SK-N-SH treated with all-trans-retinoic acid at 6 μM for 48 hours (cell line): ENCODE data around the gene PTPRD.

Experiments
- ATAC-seq: fragments of 200-7000 bp; cut with Tn5 transposase; 3 replicates; pipeline ENCODE4 v1.9.1; 2020; ENCODE audit warnings: mild to moderate bottlenecking, moderate library complexity
- ARNTL ChIP-seq: fragments of 450-650 bp; formaldehyde crosslinking; IDR thresholded peaks from 2 replicates; pipeline ENCODE4 v1.5.0; 2020; ENCODE audit warnings: low read depth, mild to moderate bottlenecking, moderate library complexity, borderline replicate concordance
- BACH2 ChIP-seq: fragments of 250-450 bp; sonication (Bioruptor Pico); IDR thresholded peaks from 2 replicates; pipeline ENCODE4 v1.9.0; 2021; ENCODE audit warnings: mild to moderate bottlenecking, borderline replicate concordance
- CSDC2 ChIP-seq: fragments of 250-450 bp; sonication (Bioruptor Pico); IDR thresholded peaks from 2 replicates; pipeline ENCODE4 v1.5.0; 2020; ENCODE audit warnings: mild to moderate bottlenecking, moderate library complexity
- ESRRG ChIP-seq: fragments of 250-450 bp; sonication (Bioruptor Pico); IDR thresholded peaks from 2 replicates; pipeline ENCODE4 v1.6.1; 2021; ENCODE audit warnings: mild to moderate bottlenecking
- GLIS3 ChIP-seq: fragments of 250-450 bp; sonication (Bioruptor Pico); IDR thresholded peaks from 2 replicates; pipeline ENCODE4 v1.5.0; 2020; ENCODE audit warnings: mild to moderate bottlenecking, moderate library complexity
- ISL1 ChIP-seq: fragments of 250-450 bp; sonication (Bioruptor Pico); IDR thresholded peaks from 2 replicates; pipeline ENCODE4 v2.1.2; 2022; ENCODE audit warnings: mild to moderate bottlenecking, moderate library complexity
- OSR1 ChIP-seq: fragments of 250-450 bp; sonication (Bioruptor Pico); IDR thresholded peaks from 2 replicates; pipeline ENCODE4 v1.8.0; 2022; ENCODE audit warnings: moderate library complexity, mild to moderate bottlenecking, inconsistent platforms
- PPARA ChIP-seq: fragments of 250-450 bp; sonication (Bioruptor Pico); IDR thresholded peaks from 2 replicates; pipeline ENCODE4 v1.5.0; 2020; ENCODE audit warnings: mild to moderate bottlenecking, borderline replicate concordance
- RARB ChIP-seq: fragments of 250-450 bp; sonication (Bioruptor Pico); IDR thresholded peaks from 2 replicates; pipeline ENCODE4 v1.8.0; 2021; ENCODE audit warnings: mild to moderate bottlenecking, moderate library complexity
- SNAI2 ChIP-seq: fragments of 250-450 bp; sonication (Bioruptor Pico); IDR thresholded peaks from 2 replicates; pipeline ENCODE4 v1.5.0; 2020; ENCODE audit warnings: mild to moderate bottlenecking, moderate library complexity
- TCF4 ChIP-seq: fragments of 250-450 bp; sonication (Bioruptor Pico); IDR thresholded peaks from 2 replicates; pipeline ENCODE4 v1.8.0; 2021; ENCODE audit warnings: mild to moderate bottlenecking, moderate library complexity, borderline replicate concordance
- ZC3H10 ChIP-seq: fragments of 250-450 bp; sonication (Bioruptor Pico); IDR thresholded peaks from 2 replicates; pipeline ENCODE4 v1.5.1; 2021; ENCODE audit warnings: mild to moderate bottlenecking, moderate library complexity
- ZFP3 ChIP-seq: fragments of 250-450 bp; sonication (Bioruptor Pico); IDR thresholded peaks from 2 replicates; pipeline ENCODE4 v1.5.0; 2020; ENCODE audit warnings: mild to moderate bottlenecking, moderate library complexity
- ZFP30 ChIP-seq: fragments of 450-650 bp; formaldehyde crosslinking; IDR thresholded peaks from 2 replicates; pipeline ENCODE4 v1.5.0; 2022; ENCODE audit warnings: mild to moderate bottlenecking, moderate library complexity
- ZNF565 ChIP-seq: fragments of 450-650 bp; formaldehyde crosslinking; conservative IDR thresholded peaks from 2 replicates; pipeline ENCODE4 v1.5.0; 2020; ENCODE audit warnings: low read depth, mild to moderate bottlenecking, moderate library complexity
- ZNF70 ChIP-seq: fragments of 450-650 bp; formaldehyde crosslinking; IDR thresholded peaks from 2 replicates; pipeline ENCODE4 v1.5.0; 2020; ENCODE audit warnings: mild to moderate bottlenecking, moderate library complexity
- ZNF8 ChIP-seq: fragments of 450-650 bp; formaldehyde crosslinking; IDR thresholded peaks from 2 replicates; pipeline ENCODE4 v1.5.0; 2020; ENCODE audit warnings: mild to moderate bottlenecking, moderate library complexity
- TF ChIP-seq, protein P1 (sequence below): fragments of 250-450 bp; sonication (Bioruptor Pico); IDR thresholded peaks from 2 replicates; pipeline ENCODE4 v1.8.0; 2020; ENCODE audit warnings: mild to moderate bottlenecking, moderate library complexity, borderline replicate concordance
- TF ChIP-seq, protein P2 (sequence below): fragments of 250-450 bp; sonication (Bioruptor Pico); IDR thresholded peaks from 2 replicates; pipeline ENCODE4 v1.5.1; 2020; ENCODE audit warnings: low read depth, mild to moderate bottlenecking, moderate library complexity
- TF ChIP-seq, protein P3 (sequence below): fragments of 250-450 bp; sonication (Bioruptor Pico); IDR thresholded peaks from 2 replicates; pipeline ENCODE4 v1.5.0; 2020; ENCODE audit warnings: mild to moderate bottlenecking, moderate library complexity
- TF ChIP-seq, protein P4 (sequence below): fragments of 250-450 bp; sonication (Bioruptor Pico); IDR thresholded peaks from 2 replicates; pipeline ENCODE4 v1.8.0; 2021; ENCODE audit warnings: low read depth, mild to moderate bottlenecking, moderate library complexity, borderline replicate concordance

Gene PTPRD

DNA sequence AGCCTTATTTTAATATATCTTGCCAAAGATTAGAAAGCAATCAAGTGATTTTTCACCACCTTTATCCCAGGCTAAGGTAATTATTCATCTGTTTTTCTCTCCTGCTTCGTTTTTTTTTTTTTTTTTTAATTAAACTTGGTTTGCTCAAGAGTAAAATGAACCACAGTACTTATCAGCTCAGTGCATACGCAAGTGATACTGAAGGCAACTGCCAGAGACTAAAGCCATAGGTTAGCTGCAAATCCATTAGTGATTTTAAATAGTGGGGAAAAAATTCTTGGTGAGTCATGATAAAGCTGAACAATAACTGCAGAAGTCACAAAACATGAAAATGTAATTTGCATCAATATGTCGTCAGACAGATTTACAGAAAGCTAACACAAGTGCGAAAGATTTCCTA lies 829.1 kb downstream of the PTPRD start:
- no peak for ATAC-seq
- TF ChIP-seq ISL1 (CRISPR knock-in tag) (no peak), ZC3H10 (CRISPR knock-in tag) (no peak), RARB (CRISPR knock-in tag) (no peak), ARNTL (CRISPR knock-in tag) (no peak), OSR1 (CRISPR knock-in tag) (no peak), ZNF8 (no peak), SNAI2 (CRISPR knock-in tag) (no peak), ZNF565 (CRISPR knock-in tag) (no peak)
- TF ChIP-seq, protein P1, sequence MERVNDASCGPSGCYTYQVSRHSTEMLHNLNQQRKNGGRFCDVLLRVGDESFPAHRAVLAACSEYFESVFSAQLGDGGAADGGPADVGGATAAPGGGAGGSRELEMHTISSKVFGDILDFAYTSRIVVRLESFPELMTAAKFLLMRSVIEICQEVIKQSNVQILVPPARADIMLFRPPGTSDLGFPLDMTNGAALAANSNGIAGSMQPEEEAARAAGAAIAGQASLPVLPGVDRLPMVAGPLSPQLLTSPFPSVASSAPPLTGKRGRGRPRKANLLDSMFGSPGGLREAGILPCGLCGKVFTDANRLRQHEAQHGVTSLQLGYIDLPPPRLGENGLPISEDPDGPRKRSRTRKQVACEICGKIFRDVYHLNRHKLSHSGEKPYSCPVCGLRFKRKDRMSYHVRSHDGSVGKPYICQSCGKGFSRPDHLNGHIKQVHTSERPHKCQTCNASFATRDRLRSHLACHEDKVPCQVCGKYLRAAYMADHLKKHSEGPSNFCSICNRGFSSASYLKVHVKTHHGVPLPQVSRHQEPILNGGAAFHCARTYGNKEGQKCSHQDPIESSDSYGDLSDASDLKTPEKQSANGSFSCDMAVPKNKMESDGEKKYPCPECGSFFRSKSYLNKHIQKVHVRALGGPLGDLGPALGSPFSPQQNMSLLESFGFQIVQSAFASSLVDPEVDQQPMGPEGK = no peak
- TF ChIP-seq, protein P2, sequence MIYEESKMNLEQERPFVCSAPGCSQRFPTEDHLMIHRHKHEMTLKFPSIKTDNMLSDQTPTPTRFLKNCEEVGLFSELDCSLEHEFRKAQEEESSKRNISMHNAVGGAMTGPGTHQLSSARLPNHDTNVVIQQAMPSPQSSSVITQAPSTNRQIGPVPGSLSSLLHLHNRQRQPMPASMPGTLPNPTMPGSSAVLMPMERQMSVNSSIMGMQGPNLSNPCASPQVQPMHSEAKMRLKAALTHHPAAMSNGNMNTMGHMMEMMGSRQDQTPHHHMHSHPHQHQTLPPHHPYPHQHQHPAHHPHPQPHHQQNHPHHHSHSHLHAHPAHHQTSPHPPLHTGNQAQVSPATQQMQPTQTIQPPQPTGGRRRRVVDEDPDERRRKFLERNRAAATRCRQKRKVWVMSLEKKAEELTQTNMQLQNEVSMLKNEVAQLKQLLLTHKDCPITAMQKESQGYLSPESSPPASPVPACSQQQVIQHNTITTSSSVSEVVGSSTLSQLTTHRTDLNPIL = no peak

DNA sequence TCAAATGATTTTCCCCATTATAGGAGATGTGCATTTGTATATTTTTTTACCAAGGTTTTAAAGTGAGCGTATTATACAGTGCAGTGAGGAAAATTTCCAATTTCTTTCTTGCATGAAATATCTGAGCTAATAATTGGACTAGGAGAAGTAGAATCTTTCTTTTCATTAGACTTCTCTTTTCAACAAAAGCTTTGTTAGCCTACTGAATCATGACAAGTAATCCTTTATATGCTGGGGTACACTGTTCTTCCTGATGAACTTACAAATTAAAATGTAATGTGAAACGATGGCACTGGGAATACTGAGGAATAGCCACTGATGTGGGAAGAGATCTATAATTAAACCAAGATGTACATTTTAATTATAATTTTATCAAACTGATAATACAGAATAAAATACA lies 829.6 kb downstream of the PTPRD start:
- ATAC-seq = no peak
- no peak for TF ChIP-seq ZC3H10 (CRISPR knock-in tag)
- TF ChIP-seq, protein P3, sequence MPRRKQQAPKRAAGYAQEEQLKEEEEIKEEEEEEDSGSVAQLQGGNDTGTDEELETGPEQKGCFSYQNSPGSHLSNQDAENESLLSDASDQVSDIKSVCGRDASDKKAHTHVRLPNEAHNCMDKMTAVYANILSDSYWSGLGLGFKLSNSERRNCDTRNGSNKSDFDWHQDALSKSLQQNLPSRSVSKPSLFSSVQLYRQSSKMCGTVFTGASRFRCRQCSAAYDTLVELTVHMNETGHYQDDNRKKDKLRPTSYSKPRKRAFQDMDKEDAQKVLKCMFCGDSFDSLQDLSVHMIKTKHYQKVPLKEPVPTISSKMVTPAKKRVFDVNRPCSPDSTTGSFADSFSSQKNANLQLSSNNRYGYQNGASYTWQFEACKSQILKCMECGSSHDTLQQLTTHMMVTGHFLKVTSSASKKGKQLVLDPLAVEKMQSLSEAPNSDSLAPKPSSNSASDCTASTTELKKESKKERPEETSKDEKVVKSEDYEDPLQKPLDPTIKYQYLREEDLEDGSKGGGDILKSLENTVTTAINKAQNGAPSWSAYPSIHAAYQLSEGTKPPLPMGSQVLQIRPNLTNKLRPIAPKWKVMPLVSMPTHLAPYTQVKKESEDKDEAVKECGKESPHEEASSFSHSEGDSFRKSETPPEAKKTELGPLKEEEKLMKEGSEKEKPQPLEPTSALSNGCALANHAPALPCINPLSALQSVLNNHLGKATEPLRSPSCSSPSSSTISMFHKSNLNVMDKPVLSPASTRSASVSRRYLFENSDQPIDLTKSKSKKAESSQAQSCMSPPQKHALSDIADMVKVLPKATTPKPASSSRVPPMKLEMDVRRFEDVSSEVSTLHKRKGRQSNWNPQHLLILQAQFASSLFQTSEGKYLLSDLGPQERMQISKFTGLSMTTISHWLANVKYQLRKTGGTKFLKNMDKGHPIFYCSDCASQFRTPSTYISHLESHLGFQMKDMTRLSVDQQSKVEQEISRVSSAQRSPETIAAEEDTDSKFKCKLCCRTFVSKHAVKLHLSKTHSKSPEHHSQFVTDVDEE (CRISPR knock-in tag) = no peak
- TF ChIP-seq GLIS3 (CRISPR knock-in tag) = no peak

DNA sequence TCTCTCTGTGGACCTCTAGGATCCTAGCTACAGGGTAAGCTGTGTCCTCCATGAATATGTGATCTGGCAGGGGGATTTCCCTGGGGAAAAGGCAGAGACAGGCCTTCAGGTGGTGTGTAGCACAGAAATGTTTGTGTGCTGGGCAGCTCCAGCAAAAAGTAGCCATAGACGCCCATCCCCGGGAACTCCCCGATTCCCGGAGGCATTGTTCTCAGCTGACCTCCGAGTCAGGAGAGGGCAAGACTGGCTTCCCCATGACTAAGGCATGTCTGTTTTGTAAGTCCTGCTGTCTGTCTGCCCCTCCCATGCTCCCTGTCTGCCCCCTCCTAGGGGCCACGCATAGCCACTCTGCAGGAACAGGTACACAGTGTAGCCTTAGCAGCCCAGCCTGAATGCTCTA lies 834.5 kb downstream of the PTPRD start:
- ATAC-seq = no peak
- TF ChIP-seq ZNF8 (no peak), PPARA (CRISPR knock-in tag) (no peak), BACH2 (CRISPR knock-in tag) (no peak), SNAI2 (CRISPR knock-in tag) (no peak), ZNF565 (CRISPR knock-in tag) (no peak), ISL1 (CRISPR knock-in tag) (no peak), ZC3H10 (CRISPR knock-in tag) (no peak), RARB (CRISPR knock-in tag) (no peak), ZFP3 (CRISPR knock-in tag) (no peak), OSR1 (CRISPR knock-in tag) (no peak), ZNF70 (CRISPR knock-in tag) (no peak), CSDC2 (CRISPR knock-in tag) (no peak), TCF4 (CRISPR knock-in tag) (no peak), GLIS3 (CRISPR knock-in tag) (no peak), ESRRG (CRISPR knock-in tag) (no peak), ZFP30 (no peak)
- TF ChIP-seq, protein P3 (CRISPR knock-in tag) = no peak
- TF ChIP-seq, protein P1 = no peak
- TF ChIP-seq, protein P4, sequence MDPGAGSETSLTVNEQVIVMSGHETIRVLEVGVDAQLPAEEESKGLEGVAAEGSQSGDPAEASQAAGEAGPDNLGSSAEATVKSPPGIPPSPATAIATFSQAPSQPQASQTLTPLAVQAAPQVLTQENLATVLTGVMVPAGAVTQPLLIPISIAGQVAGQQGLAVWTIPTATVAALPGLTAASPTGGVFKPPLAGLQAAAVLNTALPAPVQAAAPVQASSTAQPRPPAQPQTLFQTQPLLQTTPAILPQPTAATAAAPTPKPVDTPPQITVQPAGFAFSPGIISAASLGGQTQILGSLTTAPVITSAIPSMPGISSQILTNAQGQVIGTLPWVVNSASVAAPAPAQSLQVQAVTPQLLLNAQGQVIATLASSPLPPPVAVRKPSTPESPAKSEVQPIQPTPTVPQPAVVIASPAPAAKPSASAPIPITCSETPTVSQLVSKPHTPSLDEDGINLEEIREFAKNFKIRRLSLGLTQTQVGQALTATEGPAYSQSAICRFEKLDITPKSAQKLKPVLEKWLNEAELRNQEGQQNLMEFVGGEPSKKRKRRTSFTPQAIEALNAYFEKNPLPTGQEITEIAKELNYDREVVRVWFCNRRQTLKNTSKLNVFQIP (CRISPR knock-in tag) = no peak
- TF ChIP-seq, protein P2 = no peak
